Bronchial epithelial cell (primary cell): ENCODE measurements around the gene ASPDH. TPM values are rescaled to one million over a fixed set of nuclear protein-coding genes. Genes with fewer than 3 reads are reported as not detected.

Source experiments
- DNase-seq: peaks from one replicate; pipeline ENCODE4 v3.0.0-alpha.2; 2010; ENCODE audit warnings: low read depth
- FAIRE-seq: peaks from 2 replicates; lab custom pipeline; 2011; peaks lifted over from hg19 to GRCh38; lab: Jason Lieb, UNC
- H3K27me3 ChIP-seq: 2 replicates; pipeline ENCODE4 v1.5.1; 2011; ENCODE audit warnings: low read length; ENCODE audit not compliant: control insufficient read depth, insufficient read depth
- H3K36me3 ChIP-seq: 2 replicates; pipeline ENCODE4 v1.5.1; 2011; ENCODE audit warnings: low read length; ENCODE audit not compliant: control insufficient read depth, insufficient read depth
- H3K4me3 ChIP-seq: 2 replicates; pipeline ENCODE4 v1.5.1; 2011; ENCODE audit warnings: mild to moderate bottlenecking, low read depth, low read length, control low read depth
- CTCF ChIP-seq: IDR thresholded peaks from 2 replicates; pipeline ENCODE4 v1.5.1; 2011; ENCODE audit warnings: mild to moderate bottlenecking, moderate library complexity, low read length, control low read depth, inconsistent platforms; ENCODE audit not compliant: insufficient read depth, severe bottlenecking
- total RNA-seq: library from RNA; depleted of rRNA; stranded (reverse); fragments of >200 nt; gene quantifications from 2 replicates; pipeline ENCODE4 v1.2.1, GENCODE V29; 2014

The ASPDH gene
- total RNA-seq: not detected in 2 replicates

GRCh38 chr19:50513746-50514345 is at the start of gene ASPDH:
Gene ASPDH, minus strand, starts transcription at chr19:50513913. Its CDS starts 90 bp downstream, at chr19:50513823.
- no peaks in the 10 kb centered on the region for H3K27me3 ChIP-seq
- no peaks in the 10 kb centered on the region for H3K36me3 ChIP-seq
- TF ChIP-seq CTCF: no peak
- no peak within 1 kb of the TSS for H3K4me3 ChIP-seq
- FAIRE-seq (no peak), DNase-seq (no peak)

GRCh38 chr19:50562996-50563395 is 49.3 kb upstream of the ASPDH start:
- H3K27me3 ChIP-seq: peaks cover 13% of the 10 kb centered on the region
- TF ChIP-seq CTCF: no peak

GRCh38 chr19:50562329-50562728 is 48.6 kb upstream of the ASPDH start:
- peaks cover 13% of the 10 kb centered on the region for H3K27me3 ChIP-seq
- FAIRE-seq (no peak), DNase-seq (no peak)
- no peak for TF ChIP-seq CTCF
- H3K4me3 ChIP-seq: no peak overlapping the region
- no peaks in the 10 kb centered on the region for H3K36me3 ChIP-seq

More at GRCh38 chr19:50562996-50563395, 49.3 kb upstream of the ASPDH start:
- FAIRE-seq (no peak), DNase-seq (no peak)
- Histone ChIP-seq H3K36me3 (no peaks in the 10 kb centered on the region), H3K4me3 (no peak overlapping the region)

- no peaks in the 10 kb centered on the region for H3K36me3 ChIP-seq
- no peak for TF ChIP-seq CTCF
- DNase-seq (no peak), FAIRE-seq (no peak)
- no peak overlapping the region for H3K4me3 ChIP-seq
- H3K27me3 ChIP-seq: peaks cover 6% of the 10 kb centered on the region
These were observed 45.9 kb upstream of the ASPDH start for GRCh38 chr19:50559636-50560035.

GRCh38 chr19:50558449-50558848 is 44.7 kb upstream of the ASPDH start:
- TF ChIP-seq CTCF: no peak
- DNase-seq (no peak), FAIRE-seq (no peak)
- no peak overlapping the region for H3K4me3 ChIP-seq
- no peaks in the 10 kb centered on the region for H3K36me3 ChIP-seq
- H3K27me3 ChIP-seq: peaks cover 2% of the 10 kb centered on the region

GRCh38 chr19:50558039-50558438 is 44.3 kb upstream of the ASPDH start:
- DNase-seq (no peak), FAIRE-seq (no peak)
- H3K27me3 ChIP-seq: peaks cover 2% of the 10 kb centered on the region
- no peak for TF ChIP-seq CTCF
- H3K36me3 ChIP-seq: no peaks in the 10 kb centered on the region
- H3K4me3 ChIP-seq: no peak overlapping the region
